Endodermal cell (in vitro differentiated cells): Measurements from ENCODE around the gene CEBPB. TPM values are rescaled to one million over a fixed set of nuclear protein-coding genes. Genes with fewer than 3 reads are reported as not detected.

Source experiments
- DNase-seq: peaks from one replicate; pipeline ENCODE4 v3.0.0-alpha.2; 2017
- H3K27ac ChIP-seq: 2 replicates; pipeline ENCODE4 v1.5.1; 2013; ENCODE audit warnings: mild to moderate bottlenecking, low read depth, low read length, moderate library complexity
- H3K27me3 ChIP-seq: 2 replicates; pipeline ENCODE4 v1.6.1; 2013; ENCODE audit warnings: mild to moderate bottlenecking, low read length, moderate library complexity; ENCODE audit not compliant: insufficient read depth, control insufficient read depth, poor library complexity, severe bottlenecking
- H3K36me3 ChIP-seq: 2 replicates; pipeline ENCODE4 v1.7.0; 2013; ENCODE audit warnings: mild to moderate bottlenecking, low read length, moderate library complexity; ENCODE audit not compliant: control insufficient read depth, insufficient read depth
- H3K4me1 ChIP-seq: one replicate; pipeline ENCODE4 v1.7.0; 2013; ENCODE audit warnings: low read length; ENCODE audit not compliant: control insufficient read depth, insufficient read depth
- H3K4me3 ChIP-seq: 2 replicates; pipeline ENCODE4 v1.5.1; 2013; ENCODE audit warnings: mild to moderate bottlenecking, low read length, moderate library complexity
- H3K9ac ChIP-seq: 2 replicates; pipeline ENCODE4 v1.6.1; 2013; ENCODE audit warnings: mild to moderate bottlenecking, low read length, moderate library complexity; ENCODE audit not compliant: poor library complexity, severe bottlenecking; ENCODE audit errors: extremely low read depth
- H3K9me3 ChIP-seq: 2 replicates; pipeline ENCODE4 v1.6.1; 2013; ENCODE audit warnings: mild to moderate bottlenecking, low read length, moderate library complexity; ENCODE audit not compliant: control insufficient read depth
- H3K27ac Mint-ChIP-seq: 2 replicates; pipeline ENCODE4 v1.8.0; 2020; ENCODE audit warnings: mixed read lengths
- H3K27me3 Mint-ChIP-seq: 2 replicates; pipeline ENCODE4 v1.8.0; 2021; ENCODE audit warnings: mild to moderate bottlenecking, mixed read lengths; ENCODE audit not compliant: insufficient read depth
- H3K36me3 Mint-ChIP-seq: 2 replicates; pipeline ENCODE4 v1.8.0; 2020; ENCODE audit warnings: low read depth, mixed read lengths
- H3K4me1 Mint-ChIP-seq: 2 replicates; pipeline ENCODE4 v1.8.0; 2020; ENCODE audit warnings: mixed read lengths
- H3K4me3 Mint-ChIP-seq: 2 replicates; pipeline ENCODE4 v1.8.0; 2020; ENCODE audit warnings: mild to moderate bottlenecking, moderate library complexity, mixed read lengths
- H3K9me3 Mint-ChIP-seq: 2 replicates; pipeline ENCODE4 v1.8.0; 2020; ENCODE audit warnings: mild to moderate bottlenecking, mixed read lengths
- WGBS, 2 experiments: methylation state at CpG; one replicate each; pipeline versions ENCODE4 v1.1.5 to v1.1.7; 2013; ENCODE audit warnings: missing lambda C conversion rate in 2 of 2, mixed read lengths in 1 of 2; ENCODE audit not compliant: insufficient coverage in 1 of 2, insufficient read length in 1 of 2; 5-methylcytosine and 5-hydroxymethylcytosine counted together
- total RNA-seq, 2 donors: library from RNA; stranded (reverse); fragmentation: NEBNext Ultra II Directional in 1 of 2; extraction: Animal tissue kit (Norgen Biotek cat#: 25700) in 1 of 2; gene quantifications; 2 replicates in 1 of 2; 3 replicates in 1 of 2; pipeline ENCODE4 v1.2.1, GENCODE V29; 2021
- TF ChIP-seq, protein P1 (sequence below): fragments of 200-600 bp; sonication (generic); conservative IDR thresholded peaks from 2 replicates; pipeline ENCODE4 v1.5.0; 2021; ENCODE audit warnings: antibody characterized with exemption, mild to moderate bottlenecking

Gene CEBPB
- total RNA-seq, 2 donors from 2014 or later, result 14.9 to 15.1 TPM

GRCh38 chr20:50196896-50197295, 6.3 kb downstream of the CEBPB start:
- Histone ChIP-seq H3K27ac (no peak overlapping the region), H3K36me3 (no peaks in the 10 kb centered on the region), H3K9me3 (peaks cover 4% of the 10 kb centered on the region), H3K27me3 (no peaks in the 10 kb centered on the region), H3K4me3 (no peak overlapping the region), H3K9ac (no peak overlapping the region), H3K4me1 (peaks cover 27% of the 10 kb centered on the region)
- Mint-ChIP-seq H3K4me3 (no peak overlapping the region), H3K27me3 (peaks cover 3% of the 10 kb centered on the region), H3K9me3 (peaks cover 10% of the 10 kb centered on the region), H3K27ac (no peak overlapping the region), H3K36me3 (peaks cover 3% of the 10 kb centered on the region), H3K4me1 (peaks cover 47% of the 10 kb centered on the region)
- no peak for DNase-seq
- TF ChIP-seq, protein P1, sequence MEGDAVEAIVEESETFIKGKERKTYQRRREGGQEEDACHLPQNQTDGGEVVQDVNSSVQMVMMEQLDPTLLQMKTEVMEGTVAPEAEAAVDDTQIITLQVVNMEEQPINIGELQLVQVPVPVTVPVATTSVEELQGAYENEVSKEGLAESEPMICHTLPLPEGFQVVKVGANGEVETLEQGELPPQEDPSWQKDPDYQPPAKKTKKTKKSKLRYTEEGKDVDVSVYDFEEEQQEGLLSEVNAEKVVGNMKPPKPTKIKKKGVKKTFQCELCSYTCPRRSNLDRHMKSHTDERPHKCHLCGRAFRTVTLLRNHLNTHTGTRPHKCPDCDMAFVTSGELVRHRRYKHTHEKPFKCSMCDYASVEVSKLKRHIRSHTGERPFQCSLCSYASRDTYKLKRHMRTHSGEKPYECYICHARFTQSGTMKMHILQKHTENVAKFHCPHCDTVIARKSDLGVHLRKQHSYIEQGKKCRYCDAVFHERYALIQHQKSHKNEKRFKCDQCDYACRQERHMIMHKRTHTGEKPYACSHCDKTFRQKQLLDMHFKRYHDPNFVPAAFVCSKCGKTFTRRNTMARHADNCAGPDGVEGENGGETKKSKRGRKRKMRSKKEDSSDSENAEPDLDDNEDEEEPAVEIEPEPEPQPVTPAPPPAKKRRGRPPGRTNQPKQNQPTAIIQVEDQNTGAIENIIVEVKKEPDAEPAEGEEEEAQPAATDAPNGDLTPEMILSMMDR, result no peak
- 93 to 100% methylated on average over 1 to 6 of the region's 6 CpGs for WGBS, 2 experiments

GRCh38 chr20:50197463-50198179, 7.0 kb downstream of the CEBPB start:
- Mint-ChIP-seq H3K4me3 (no peak overlapping the region), H3K27me3 (peaks cover 3% of the 10 kb centered on the region), H3K9me3 (peaks cover 13% of the 10 kb centered on the region), H3K36me3 (peaks cover 3% of the 10 kb centered on the region), H3K27ac (no peak overlapping the region), H3K4me1 (peaks cover 43% of the 10 kb centered on the region)
- no peak overlapping the region for H3K27ac ChIP-seq
- H3K9me3 ChIP-seq, result peaks cover 4% of the 10 kb centered on the region
- DNase-seq, result peak; percentile 55
- no peak overlapping the region for H3K9ac ChIP-seq
- H3K4me1 ChIP-seq, result peaks cover 27% of the 10 kb centered on the region
- H3K36me3 ChIP-seq, result no peaks in the 10 kb centered on the region
- no peak overlapping the region for H3K4me3 ChIP-seq
- no peaks in the 10 kb centered on the region for H3K27me3 ChIP-seq
- TF ChIP-seq, protein P1, result no peak
- WGBS, 2 experiments, result 84 to 97% methylated on average over 8 to 9 of the region's 10 CpGs

GRCh38 chr20:50198180-50198666, 7.6 kb downstream of the CEBPB start:
- Histone ChIP-seq H3K27me3 (no peaks in the 10 kb centered on the region), H3K36me3 (no peaks in the 10 kb centered on the region), H3K27ac (no peak overlapping the region), H3K9ac (no peak overlapping the region), H3K9me3 (peaks cover 7% of the 10 kb centered on the region), H3K4me3 (no peak overlapping the region), H3K4me1 (peaks cover 26% of the 10 kb centered on the region)
- Mint-ChIP-seq H3K36me3 (peaks cover 3% of the 10 kb centered on the region), H3K27ac (no peak overlapping the region), H3K4me1 (peaks cover 37% of the 10 kb centered on the region), H3K9me3 (peaks cover 19% of the 10 kb centered on the region), H3K27me3 (no peaks in the 10 kb centered on the region), H3K4me3 (no peak overlapping the region)
- WGBS, 2 experiments, result 84 to 85% methylated on average over 11 of the region's 11 CpGs
- no peak for DNase-seq
- TF ChIP-seq, protein P1, result no peak
